Measurements from ENCODE around the gene EPHA2. TPM values are rescaled to one million over a fixed set of nuclear protein-coding genes. Genes with fewer than 3 reads are reported as not detected.

The EPHA2 gene
- total and polyA plus RNA-seq, 2 donors (not counting 1 experiment from before 2014, with no cell fraction given): 9.8 to 24.6 TPM

GRCh38 chr1:16129921-16130543 is 25.8 kb downstream of the EPHA2 start:
- H3K4me2 ChIP-seq (ENCODE audit: extremely low read depth, insufficient read depth, low read length): no peak overlapping the region
- H3K4me1 ChIP-seq (ENCODE audit: control insufficient read depth, extremely low read depth, insufficient read depth, low read length): no peaks in the 10 kb centered on the region
- no peak overlapping the region for H2AFZ ChIP-seq (ENCODE audit: low read length)
- no peak overlapping the region for H3K9ac ChIP-seq (ENCODE audit: insufficient read depth, low read length)
- no peaks in the 10 kb centered on the region for H3K79me2 ChIP-seq (ENCODE audit: control insufficient read depth, insufficient read depth, low read length)
- no peaks in the 10 kb centered on the region for H3K9me3 ChIP-seq (ENCODE audit: control insufficient read depth, insufficient read depth, low read depth, low read length)
- H4K20me1 ChIP-seq (ENCODE audit: control insufficient read depth, extremely low read depth, insufficient read depth, low read length): peaks cover 2% of the 10 kb centered on the region
- DNase-seq (ENCODE audit: low read depth in 2 of 2): no peak
- no peaks in the 10 kb centered on the region for H3K27me3 ChIP-seq (ENCODE audit: control insufficient read depth, insufficient read depth, low read length)
- H3K4me3 ChIP-seq (replicated peaks in 1 of 4; ENCODE audit: control extremely low read depth in 1 of 4, insufficient read depth in 1 of 4, low read depth in 3 of 4, low read length in 4 of 4): no peak overlapping the region
- H3K36me3 ChIP-seq (ENCODE audit: control insufficient read depth, insufficient read depth, low read length): peaks cover 58% of the 10 kb centered on the region
- H3K27ac ChIP-seq (ENCODE audit: insufficient read depth, low read length): no peak overlapping the region
- TF ChIP-seq CTCF (conservative IDR thresholded peaks at IDR 0.05 in 1 of 2, IDR thresholded peaks at IDR 0.05 in 1 of 2; ENCODE audit: low read depth in 1 of 2, low read length in 2 of 2): no peak
- no peak for TF ChIP-seq EZH2 (IDR thresholded peaks at IDR 0.05; ENCODE audit: low read length, missing control alignments)

GRCh38 chr1:16129316-16129715 is 26.6 kb downstream of the EPHA2 start:
- H3K4me2 ChIP-seq (ENCODE audit: extremely low read depth, insufficient read depth, low read length): no peak overlapping the region
- H3K27ac ChIP-seq (ENCODE audit: insufficient read depth, low read length): no peak overlapping the region
- no peaks in the 10 kb centered on the region for H3K79me2 ChIP-seq (ENCODE audit: control insufficient read depth, insufficient read depth, low read length)
- H3K9me3 ChIP-seq (ENCODE audit: control insufficient read depth, insufficient read depth, low read depth, low read length): no peaks in the 10 kb centered on the region
- no peak for DNase-seq (ENCODE audit: low read depth in 2 of 2)
- no peak overlapping the region for H3K9ac ChIP-seq (ENCODE audit: insufficient read depth, low read length)
- H3K4me3 ChIP-seq (replicated peaks in 1 of 4; ENCODE audit: control extremely low read depth in 1 of 4, insufficient read depth in 1 of 4, low read depth in 3 of 4, low read length in 4 of 4): no peak overlapping the region
- H2AFZ ChIP-seq (ENCODE audit: low read length): no peak overlapping the region
- H3K4me1 ChIP-seq (ENCODE audit: control insufficient read depth, extremely low read depth, insufficient read depth, low read length): no peaks in the 10 kb centered on the region
- TF ChIP-seq EZH2 (IDR thresholded peaks at IDR 0.05; ENCODE audit: low read length, missing control alignments): no peak
- TF ChIP-seq CTCF (conservative IDR thresholded peaks at IDR 0.05 in 1 of 2, IDR thresholded peaks at IDR 0.05 in 1 of 2; ENCODE audit: low read depth in 1 of 2, low read length in 2 of 2): no peak
- no peaks in the 10 kb centered on the region for H3K27me3 ChIP-seq (ENCODE audit: control insufficient read depth, insufficient read depth, low read length)
- peaks cover 59% of the 10 kb centered on the region for H3K36me3 ChIP-seq (ENCODE audit: control insufficient read depth, insufficient read depth, low read length)
- H4K20me1 ChIP-seq (ENCODE audit: control insufficient read depth, extremely low read depth, insufficient read depth, low read length): peaks cover 2% of the 10 kb centered on the region

- Histone ChIP-seq H3K9ac (ENCODE audit: insufficient read depth, low read length) (no peak overlapping the region), H2AFZ (ENCODE audit: low read length) (no peak overlapping the region), H3K27me3 (ENCODE audit: control insufficient read depth, insufficient read depth, low read length) (no peaks in the 10 kb centered on the region), H4K20me1 (ENCODE audit: control insufficient read depth, extremely low read depth, insufficient read depth, low read length) (peaks cover 2% of the 10 kb centered on the region), H3K27ac (ENCODE audit: insufficient read depth, low read length) (no peak overlapping the region), H3K79me2 (ENCODE audit: control insufficient read depth, insufficient read depth, low read length) (no peaks in the 10 kb centered on the region), H3K4me3 (replicated peaks in 1 of 4; ENCODE audit: control extremely low read depth in 1 of 4, insufficient read depth in 1 of 4, low read depth in 3 of 4, low read length in 4 of 4) (no peak overlapping the region), H3K9me3 (ENCODE audit: control insufficient read depth, insufficient read depth, low read depth, low read length) (no peaks in the 10 kb centered on the region), H3K4me2 (ENCODE audit: extremely low read depth, insufficient read depth, low read length) (no peak overlapping the region), H3K36me3 (ENCODE audit: control insufficient read depth, insufficient read depth, low read length) (peaks cover 54% of the 10 kb centered on the region), H3K4me1 (ENCODE audit: control insufficient read depth, extremely low read depth, insufficient read depth, low read length) (no peaks in the 10 kb centered on the region)
- no peak for TF ChIP-seq EZH2 (IDR thresholded peaks at IDR 0.05; ENCODE audit: low read length, missing control alignments)
- no peak for TF ChIP-seq CTCF (conservative IDR thresholded peaks at IDR 0.05 in 1 of 2, IDR thresholded peaks at IDR 0.05 in 1 of 2; ENCODE audit: low read depth in 1 of 2, low read length in 2 of 2)
- DNase-seq (ENCODE audit: low read depth in 2 of 2): no peak
Observed at GRCh38 chr1:16128338-16128741, 27.5 kb downstream of the EPHA2 start.

Measured in fibroblast of lung (primary cell).